NCI-H2081 treated with DMSO at 0.1 percent for 48 hours (cell line): ENCODE results near the gene VPS35.

Experiments used
- DNase-seq: peaks from one replicate; lab custom pipeline; 2025; lab: John Stamatoyannopoulos, UW

VPS35 gene

GRCh38 chr16:46613352-46613751 is 75.6 kb downstream of the VPS35 start:
- DNase-seq = no peak

GRCh38 chr16:46612121-46612520 is 76.9 kb downstream of the VPS35 start:
- no peak for DNase-seq

DNA sequence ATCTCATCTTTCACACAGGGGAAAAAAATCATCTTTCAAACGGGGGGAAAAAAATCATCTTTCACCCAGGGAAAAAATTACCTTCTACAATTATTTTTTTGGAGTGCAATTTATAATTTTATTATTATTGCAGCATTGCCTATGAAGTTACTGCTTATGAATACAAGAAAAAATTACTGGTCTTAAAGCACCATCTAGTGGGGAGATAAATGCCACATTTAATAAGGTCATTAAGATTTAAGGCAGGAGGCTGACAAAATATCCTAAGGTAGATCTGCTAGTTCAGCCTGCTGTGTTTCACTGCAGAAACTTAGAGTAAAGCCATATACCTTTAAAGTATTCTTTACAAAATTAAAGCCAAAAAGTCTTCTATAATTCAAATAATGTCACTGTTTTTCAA is 81.4 kb downstream of the VPS35 start:
- no peak for DNase-seq

DNA sequence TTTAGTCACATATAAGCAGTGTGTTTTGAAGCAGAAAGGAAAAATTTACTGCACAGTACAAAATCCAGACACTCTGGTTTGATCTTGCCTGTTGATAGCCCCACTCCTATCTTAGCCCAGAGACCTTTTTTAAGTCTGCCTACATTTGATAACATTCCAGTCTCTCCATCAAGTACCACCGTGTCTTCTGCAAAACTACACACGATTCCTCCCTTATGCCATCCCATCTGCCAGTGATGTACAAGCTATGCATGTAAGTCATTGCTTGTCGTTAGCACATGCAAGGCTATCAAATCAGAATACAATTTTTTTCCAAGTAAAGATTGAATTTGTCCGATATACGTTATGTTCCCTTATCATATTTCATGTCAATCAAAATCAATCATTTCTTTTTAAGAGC is 82.7 kb downstream of the VPS35 start:
- no peak for DNase-seq
